ENCODE measurements around the gene LSS. TPM values are rescaled to one million over a fixed set of nuclear protein-coding genes. Genes with fewer than 3 reads are reported as not detected.
"Not testable (repeated sequence)": the region's sequence is repeated elsewhere in the genome, so short reads cannot be mapped to it uniquely, and the experiment has no call there.

The LSS gene
- polyA plus RNA-seq, 1 donor: 38.6 TPM

GRCh38 chr21:46205166-46205565 is 23.4 kb downstream of the LSS start:
- no peak for DNase-seq

GRCh38 chr21:46203203-46203600 is 25.4 kb downstream of the LSS start:
- no peak for DNase-seq

GRCh38 chr21:46202592-46203202 is 25.9 kb downstream of the LSS start:
- no peak for DNase-seq

- DNase-seq: not testable (repeated sequence)
Observed at GRCh38 chr21:46200877-46201803, 27.4 kb downstream of the LSS start.

- DNase-seq: no peak
Observed at GRCh38 chr21:46199436-46200373, 28.9 kb downstream of the LSS start.

GRCh38 chr21:46196733-46197132 is 31.8 kb downstream of the LSS start:
- DNase-seq: no peak

- no peak for DNase-seq
Observed at GRCh38 chr21:46195595-46196195, 32.9 kb downstream of the LSS start.

- no peak for DNase-seq
Observed at GRCh38 chr21:46194374-46195334, 33.9 kb downstream of the LSS start.

GRCh38 chr21:46193829-46194373 is 34.7 kb downstream of the LSS start:
- no peak for DNase-seq

- DNase-seq: no peak
Observed at GRCh38 chr21:46191686-46192575, 36.6 kb downstream of the LSS start.

- DNase-seq: no peak
Observed at GRCh38 chr21:46191257-46191685, 37.3 kb downstream of the LSS start.

GRCh38 chr21:46190491-46191131 is 38.0 kb downstream of the LSS start:
- no peak for DNase-seq

- no peak for DNase-seq
Observed at GRCh38 chr21:46189959-46190490, 38.5 kb downstream of the LSS start.

- DNase-seq: no peak
Observed at GRCh38 chr21:46189213-46189958, 39.2 kb downstream of the LSS start.

GRCh38 chr21:46188226-46189212 is 40.1 kb downstream of the LSS start:
- DNase-seq: no peak

- no peak for DNase-seq
Observed at GRCh38 chr21:46187814-46188213, 40.8 kb downstream of the LSS start.

- DNase-seq: no peak
Observed at GRCh38 chr21:46187261-46187660, 41.3 kb downstream of the LSS start.
